ENCODE results near the gene CDK7. TPM values are rescaled to one million over a fixed set of nuclear protein-coding genes. Genes with fewer than 3 reads are reported as not detected.
"Not testable (repeated sequence)": the region's sequence is repeated elsewhere in the genome, so short reads cannot be mapped to it uniquely, and the experiment has no call there.

CDK7 gene
- 27.9 and 39.1 TPM in 2 replicates for total RNA-seq

- no peak for DNase-seq (ENCODE audit: extremely low read depth, low read depth, low spot score)
Observed at GRCh38 chr5:69234457-69235268, at the start of gene CDK7. Gene CDK7, plus strand, starts transcription at chr5:69234886. Its CDS starts 90 bp downstream, at chr5:69234976.

- DNase-seq (ENCODE audit: extremely low read depth, low read depth, low spot score): no peak
Observed at GRCh38 chr5:69187342-69187741, 47.3 kb upstream of the CDK7 start.

GRCh38 chr5:69188811-69189161, 45.9 kb upstream of the CDK7 start:
- DNase-seq (ENCODE audit: extremely low read depth, low read depth, low spot score): no peak

- DNase-seq (ENCODE audit: extremely low read depth, low read depth, low spot score): peak; percentile 60
Observed at GRCh38 chr5:69189162-69190086, 45.3 kb upstream of the CDK7 start, which contains the start of gene CENPH. Gene CENPH, plus strand, starts transcription at chr5:69189583. Its CDS starts 52 bp downstream, at chr5:69189635.

- no peak for DNase-seq (ENCODE audit: extremely low read depth, low read depth, low spot score)
Observed at GRCh38 chr5:69202497-69202896, 32.2 kb upstream of the CDK7 start.

- DNase-seq (ENCODE audit: extremely low read depth, low read depth, low spot score): no peak
Observed at GRCh38 chr5:69206528-69207190, 28.0 kb upstream of the CDK7 start.

GRCh38 chr5:69209602-69210001, 25.1 kb upstream of the CDK7 start:
- no peak for DNase-seq (ENCODE audit: extremely low read depth, low read depth, low spot score)

GRCh38 chr5:69211200-69211599, 23.5 kb upstream of the CDK7 start:
- DNase-seq (ENCODE audit: extremely low read depth, low read depth, low spot score): no peak

GRCh38 chr5:69212022-69212421, 22.7 kb upstream of the CDK7 start:
- no peak for DNase-seq (ENCODE audit: extremely low read depth, low read depth, low spot score)

GRCh38 chr5:69213513-69214215, 21.0 kb upstream of the CDK7 start:
- no peak for DNase-seq (ENCODE audit: extremely low read depth, low read depth, low spot score)

- DNase-seq (ENCODE audit: extremely low read depth, low read depth, low spot score): no peak
Observed at GRCh38 chr5:69217151-69217511, 17.6 kb upstream of the CDK7 start.

- no peak for DNase-seq (ENCODE audit: extremely low read depth, low read depth, low spot score)
Observed at GRCh38 chr5:69217548-69218526, 16.8 kb upstream of the CDK7 start.

GRCh38 chr5:69219939-69220338, 14.7 kb upstream of the CDK7 start:
- DNase-seq (ENCODE audit: extremely low read depth, low read depth, low spot score): no peak

GRCh38 chr5:69220371-69220770, 14.3 kb upstream of the CDK7 start:
- not testable (repeated sequence) for DNase-seq (ENCODE audit: extremely low read depth, low read depth, low spot score)

- not testable (repeated sequence) for DNase-seq (ENCODE audit: extremely low read depth, low read depth, low spot score)
Observed at GRCh38 chr5:69220833-69221232, 13.9 kb upstream of the CDK7 start.

- DNase-seq (ENCODE audit: extremely low read depth, low read depth, low spot score): no peak
Observed at GRCh38 chr5:69224520-69224919, 10.2 kb upstream of the CDK7 start.

- DNase-seq (ENCODE audit: extremely low read depth, low read depth, low spot score): no peak
Observed at GRCh38 chr5:69225860-69226259, 8.8 kb upstream of the CDK7 start.

- DNase-seq (ENCODE audit: extremely low read depth, low read depth, low spot score): no peak
Observed at GRCh38 chr5:69230181-69230580, 4.5 kb upstream of the CDK7 start.

GRCh38 chr5:69231281-69231680, 3.4 kb upstream of the CDK7 start:
- DNase-seq (ENCODE audit: extremely low read depth, low read depth, low spot score): no peak

Measured in glomerular endothelial cell (primary cell).